T-helper 1 cell (primary cell): ENCODE data around the gene FLAD1.
A peak's percentile ranks its signal among the peaks of the same experiment; 100 is the strongest.
"Not testable (repeated sequence)": the region's sequence is repeated elsewhere in the genome, so short reads cannot be mapped to it uniquely, and the experiment has no call there.

Experiments used
- DNase-seq, 5 donors: peaks; one replicate each; pipeline ENCODE4 v3.0.0-alpha.2; 2012 to 2020

FLAD1 gene

GRCh38 chr1:154969860-154970452 is 13.2 kb upstream of the FLAD1 start:
- DNase-seq: no peak

- peak in 1 of 5 donors; percentile 39 for DNase-seq
These were observed 12.4 kb upstream of the FLAD1 start, which contains the start of gene SHC1 for GRCh38 chr1:154970631-154971340. TSS of gene SHC1 (minus strand) at chr1:154970747. CDS start at chr1:154970526, 221 bp downstream.

- DNase-seq: no peak
These were observed 11.7 kb upstream of the FLAD1 start for GRCh38 chr1:154971341-154971998.

- no peak for DNase-seq
These were observed 11.0 kb upstream of the FLAD1 start for GRCh38 chr1:154972213-154972516.

- no peak for DNase-seq
These were observed 10.4 kb upstream of the FLAD1 start for GRCh38 chr1:154972517-154973343.

DNA sequence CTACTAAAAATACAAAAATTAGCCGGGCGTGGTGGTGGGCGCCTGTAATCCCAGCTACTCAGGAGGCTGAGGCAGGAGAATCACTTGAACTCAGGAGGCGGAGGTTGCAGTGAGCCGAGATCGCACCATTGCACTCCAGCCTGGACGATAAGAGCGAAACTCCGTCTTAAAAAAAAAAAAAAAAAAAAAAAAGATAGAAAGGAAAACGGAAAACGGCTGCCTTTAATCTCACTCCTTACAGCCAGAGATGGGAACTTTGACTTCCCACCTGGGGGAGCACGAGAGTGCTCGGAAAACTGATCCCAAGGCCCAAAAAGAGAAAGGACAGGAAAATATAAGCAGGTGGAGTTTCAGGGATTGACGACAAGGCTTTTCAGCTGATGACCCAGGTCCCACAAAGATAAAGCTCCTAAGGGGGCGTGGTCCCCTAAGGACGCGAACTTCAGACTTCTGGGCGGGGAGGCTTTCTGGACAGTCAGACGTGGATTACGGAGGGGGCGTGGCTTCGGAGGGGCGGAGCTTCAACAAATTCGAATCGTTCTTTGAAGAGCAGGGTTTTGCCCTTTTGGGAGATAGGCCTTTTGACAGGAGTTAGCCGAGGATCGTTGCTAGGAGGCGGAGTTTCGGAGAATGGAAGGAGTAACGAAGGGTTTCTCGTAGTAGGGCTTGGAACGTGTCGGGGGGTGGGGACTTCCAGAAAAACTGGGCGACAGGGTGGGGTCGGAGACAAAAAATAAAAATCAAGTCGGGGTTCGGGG is 9.6 kb upstream of the FLAD1 start:
- peak; percentile 81 to 94 (median 91) for DNase-seq

GRCh38 chr1:154974102-154974807 is 8.9 kb upstream of the FLAD1 start, which contains the start of gene CKS1B:
TSS of gene CKS1B (plus strand) at chr1:154974681. CDS start at chr1:154974746, 65 bp downstream.
- peak; percentile 91 to 100 (median 95) for DNase-seq

DNA sequence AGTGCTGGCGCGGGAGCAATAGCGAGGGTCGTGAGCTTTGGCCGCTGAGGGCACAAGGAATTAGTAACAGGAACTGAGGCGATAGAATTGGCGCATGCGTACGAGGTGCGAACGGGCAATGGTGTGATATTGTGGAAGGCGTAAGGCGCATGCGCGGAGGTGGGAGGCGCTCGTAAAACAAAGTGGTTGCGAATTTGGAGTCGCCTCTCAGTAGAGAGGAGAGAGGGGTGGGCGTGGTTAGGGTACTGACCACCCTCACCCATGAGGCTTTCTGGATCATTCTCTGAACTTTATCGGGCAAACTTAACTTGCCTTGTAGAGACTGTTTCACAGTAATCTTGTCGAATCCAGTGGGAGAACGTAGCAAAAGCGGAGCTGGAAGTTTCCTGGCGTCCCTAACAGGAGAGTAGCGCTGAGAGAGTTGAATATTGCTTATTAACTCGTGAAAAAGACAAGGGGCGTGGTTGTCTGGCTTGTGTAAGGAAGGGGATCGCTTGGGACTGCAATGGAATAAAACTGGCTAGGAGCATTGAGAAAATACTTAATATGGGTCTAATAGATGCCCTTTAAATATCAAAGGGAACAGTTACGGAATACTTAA is 8.2 kb upstream of the FLAD1 start:
- DNase-seq: peak; percentile 89 to 96 (median 91)

- peak in 4 of 5 donors; percentile 27 to 58 (median 34) for DNase-seq
These were observed 7.6 kb upstream of the FLAD1 start for GRCh38 chr1:154975409-154976059.

DNA sequence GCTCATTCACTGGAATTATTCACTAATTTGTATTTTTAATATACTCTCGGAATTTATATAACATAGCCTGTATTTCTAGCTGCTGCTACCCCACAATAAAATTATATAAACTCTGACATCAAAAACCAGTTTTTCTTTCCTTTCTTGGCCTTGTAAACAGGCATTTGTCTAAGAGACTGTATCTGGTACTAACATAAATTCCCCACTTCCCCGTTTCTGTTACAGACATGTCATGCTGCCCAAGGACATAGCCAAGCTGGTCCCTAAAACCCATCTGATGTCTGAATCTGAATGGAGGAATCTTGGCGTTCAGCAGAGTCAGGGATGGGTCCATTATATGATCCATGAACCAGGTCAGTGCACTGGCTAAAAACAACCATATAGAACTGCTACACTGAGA is 5.4 kb upstream of the FLAD1 start:
- not testable (repeated sequence) for DNase-seq

- DNase-seq: no peak
These were observed 4.8 kb upstream of the FLAD1 start for GRCh38 chr1:154978360-154978759.

GRCh38 chr1:154982341-154982740 is 803 bp upstream of the FLAD1 start:
- DNase-seq: no peak

DNA sequence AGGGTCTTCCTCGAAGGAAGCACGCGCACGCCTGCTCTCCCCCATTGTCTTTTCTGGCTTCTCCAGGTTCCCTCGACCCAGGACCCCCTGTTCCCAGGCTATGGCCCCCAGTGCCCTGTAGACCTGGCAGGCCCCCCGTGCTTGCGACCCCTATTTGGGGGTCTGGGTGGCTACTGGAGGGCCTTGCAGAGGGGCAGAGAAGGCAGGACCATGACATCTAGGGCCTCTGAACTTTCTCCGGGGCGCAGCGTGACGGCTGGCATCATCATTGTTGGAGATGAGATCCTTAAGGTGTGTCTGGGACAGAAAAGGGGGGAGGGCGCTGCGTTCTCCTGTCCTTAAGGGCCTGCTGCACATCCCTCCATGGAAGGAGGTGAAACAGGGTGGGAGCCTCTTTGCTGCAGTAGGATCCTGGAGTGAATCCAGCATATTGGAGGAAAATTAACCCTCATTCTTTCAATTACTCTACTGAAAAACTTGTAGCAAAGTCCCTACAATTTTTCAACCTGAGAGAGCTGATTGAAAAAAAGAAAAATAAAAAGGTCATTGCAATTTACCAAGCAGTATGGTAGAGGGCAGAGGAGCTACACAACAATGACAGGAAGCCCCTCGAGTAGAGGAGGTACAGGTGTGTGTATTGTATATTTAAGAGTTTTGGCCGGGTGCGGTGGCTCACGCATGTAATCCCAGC is 777 bp downstream of the FLAD1 start:
- DNase-seq: no peak

DNA sequence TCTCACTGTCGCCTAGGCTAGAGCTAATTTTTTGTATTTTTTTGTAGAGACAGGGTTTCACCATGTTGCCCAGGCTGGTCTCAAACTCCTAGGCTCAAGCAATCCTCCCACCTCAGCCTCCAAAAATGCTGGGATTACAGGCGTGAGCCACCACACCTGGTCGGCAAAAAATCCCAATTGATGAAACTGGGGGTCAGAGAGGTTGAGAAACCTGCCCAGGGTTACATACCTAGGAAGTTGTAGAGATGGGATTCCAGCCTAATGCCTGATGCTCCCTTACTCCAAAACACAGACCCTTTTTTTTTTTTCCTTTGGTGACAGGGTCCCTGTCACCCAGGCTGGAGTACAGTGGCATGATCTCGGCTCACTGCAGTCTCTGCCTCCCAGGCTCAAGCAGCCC is 3.6 kb downstream of the FLAD1 start:
- DNase-seq: not testable (repeated sequence)

DNA sequence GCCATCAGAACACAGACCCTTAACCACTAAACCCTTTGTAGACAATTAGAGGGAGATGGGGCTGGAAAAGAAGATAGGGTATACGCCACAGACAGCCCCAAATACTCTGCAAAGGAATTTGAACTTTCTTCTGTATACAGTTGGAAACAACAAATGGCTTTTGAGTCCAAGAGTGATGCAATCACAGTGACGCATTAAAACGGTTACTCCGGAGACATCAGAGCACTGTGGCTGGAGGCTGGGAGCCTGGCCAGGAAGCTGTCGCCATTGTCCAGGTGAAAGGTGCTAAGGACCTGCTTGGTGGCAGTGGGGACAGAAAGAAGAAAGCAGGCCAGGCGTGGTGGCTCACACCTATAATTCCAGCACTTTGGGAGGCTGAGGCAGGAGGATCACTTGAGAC is 4.2 kb downstream of the FLAD1 start:
- DNase-seq: no peak

GRCh38 chr1:154988058-154988954 is 5.2 kb downstream of the FLAD1 start:
- DNase-seq: no peak

GRCh38 chr1:154989195-154989860 is 6.2 kb downstream of the FLAD1 start:
- DNase-seq: no peak

- no peak for DNase-seq
These were observed 7.1 kb downstream of the FLAD1 start for GRCh38 chr1:154990276-154990675.
